GM19452 (cell line): Measurements from ENCODE around the gene MYO5B.
"Not testable (repeated sequence)": the region's sequence is repeated elsewhere in the genome, so short reads cannot be mapped to it uniquely, and the experiment has no call there.

Experiments used
- ATAC-seq: cut with Tn5 transposase; IDR thresholded peaks from one replicate; pipeline ENCODE4 v1.9.1; 2021; ENCODE audit not compliant: unreplicated experiment

MYO5B gene

GRCh38 chr18:49811151-49811938 is 383.6 kb downstream of the MYO5B start:
- no peak for ATAC-seq

- not testable (repeated sequence) for ATAC-seq
These were observed 386.3 kb downstream of the MYO5B start for GRCh38 chr18:49808553-49809191.

GRCh38 chr18:49804096-49804495 is 390.9 kb downstream of the MYO5B start:
- no peak for ATAC-seq

GRCh38 chr18:49802623-49803022 is 392.3 kb downstream of the MYO5B start:
- no peak for ATAC-seq

GRCh38 chr18:49800491-49800890 is 394.5 kb downstream of the MYO5B start:
- ATAC-seq = not testable (repeated sequence)

- not testable (repeated sequence) for ATAC-seq
These were observed 395.1 kb downstream of the MYO5B start for GRCh38 chr18:49799806-49800205.

- ATAC-seq = no peak
These were observed 396.9 kb downstream of the MYO5B start for GRCh38 chr18:49798001-49798400.

- no peak for ATAC-seq
These were observed 399.1 kb downstream of the MYO5B start for GRCh38 chr18:49795612-49796552.

- no peak for ATAC-seq
These were observed 400.2 kb downstream of the MYO5B start for GRCh38 chr18:49794743-49795142.

GRCh38 chr18:49789560-49790134 is 405.3 kb downstream of the MYO5B start:
- ATAC-seq = not testable (repeated sequence)

- ATAC-seq = peak; percentile 79
These were observed 406.5 kb downstream of the MYO5B start for GRCh38 chr18:49788327-49788898.

- ATAC-seq = no peak
These were observed 408.8 kb downstream of the MYO5B start for GRCh38 chr18:49786019-49786720.

- no peak for ATAC-seq
These were observed 410.3 kb downstream of the MYO5B start for GRCh38 chr18:49784427-49785185.

- not testable (repeated sequence) for ATAC-seq
These were observed 411.3 kb downstream of the MYO5B start for GRCh38 chr18:49783631-49784030.

GRCh38 chr18:49778826-49779465 is 416.0 kb downstream of the MYO5B start:
- no peak for ATAC-seq
